Tibial nerve (tissue), 3 donors: ENCODE measurements around the gene MYOCOS.

Experiments
- POLR2A ChIP-seq, 2 donors: fragments of 450-650 bp; IDR thresholded peaks; one replicate each; pipeline ENCODE4 v1.6.1; 2017; ENCODE audit warnings: antibody characterized with exemption in 2 of 2, mild to moderate bottlenecking in 2 of 2, moderate library complexity in 2 of 2
- TF ChIP-seq, protein P1 (sequence below), 5 experiments: fragments of 200-600 bp in 3 of 5; fragments of 450-650 bp in 2 of 5; sonication (generic) in 3 of 5; IDR thresholded peaks; one replicate each; pipeline ENCODE4 v1.5.1; 2016 to 2019; ENCODE audit warnings: antibody characterized with exemption in 5 of 5, mild to moderate bottlenecking in 3 of 5, moderate library complexity in 2 of 5

DNA sequence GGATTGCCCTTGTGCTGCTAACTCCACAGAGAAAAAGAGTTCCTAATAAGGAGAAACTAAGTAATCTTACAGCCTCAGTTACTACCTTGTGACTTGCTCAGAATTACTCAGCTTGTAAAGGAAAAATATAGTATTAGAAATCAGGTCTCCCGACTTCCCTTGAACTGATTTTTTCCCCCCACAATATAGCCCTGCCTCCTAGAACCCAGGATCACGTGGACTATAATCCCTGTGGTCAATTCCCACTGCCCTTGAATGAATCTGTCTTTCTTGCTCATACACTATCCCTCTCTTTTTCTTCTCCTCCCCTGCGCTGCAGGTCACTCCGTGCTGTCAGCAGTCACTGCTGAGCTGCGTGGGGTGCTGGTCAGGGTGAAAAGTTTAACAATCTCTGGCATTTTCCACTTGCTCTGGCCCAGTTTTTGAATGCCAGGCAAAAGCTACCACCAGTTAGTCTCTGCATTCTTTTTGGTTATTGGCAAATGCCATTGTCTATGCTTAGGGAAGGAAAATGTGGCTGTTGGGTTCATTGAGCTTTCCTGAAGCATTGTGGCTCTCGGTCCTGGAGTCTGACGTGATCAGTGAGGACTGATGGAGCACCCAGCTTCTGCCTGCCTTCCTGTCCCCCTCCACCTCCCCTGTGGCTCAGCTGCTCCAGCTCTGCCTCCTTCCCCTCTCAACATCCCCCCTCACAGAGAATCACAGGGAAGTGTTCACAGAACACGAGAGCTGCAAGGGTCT, 32.3 kb downstream of the MYOCOS start:
- TF ChIP-seq, protein P1, sequence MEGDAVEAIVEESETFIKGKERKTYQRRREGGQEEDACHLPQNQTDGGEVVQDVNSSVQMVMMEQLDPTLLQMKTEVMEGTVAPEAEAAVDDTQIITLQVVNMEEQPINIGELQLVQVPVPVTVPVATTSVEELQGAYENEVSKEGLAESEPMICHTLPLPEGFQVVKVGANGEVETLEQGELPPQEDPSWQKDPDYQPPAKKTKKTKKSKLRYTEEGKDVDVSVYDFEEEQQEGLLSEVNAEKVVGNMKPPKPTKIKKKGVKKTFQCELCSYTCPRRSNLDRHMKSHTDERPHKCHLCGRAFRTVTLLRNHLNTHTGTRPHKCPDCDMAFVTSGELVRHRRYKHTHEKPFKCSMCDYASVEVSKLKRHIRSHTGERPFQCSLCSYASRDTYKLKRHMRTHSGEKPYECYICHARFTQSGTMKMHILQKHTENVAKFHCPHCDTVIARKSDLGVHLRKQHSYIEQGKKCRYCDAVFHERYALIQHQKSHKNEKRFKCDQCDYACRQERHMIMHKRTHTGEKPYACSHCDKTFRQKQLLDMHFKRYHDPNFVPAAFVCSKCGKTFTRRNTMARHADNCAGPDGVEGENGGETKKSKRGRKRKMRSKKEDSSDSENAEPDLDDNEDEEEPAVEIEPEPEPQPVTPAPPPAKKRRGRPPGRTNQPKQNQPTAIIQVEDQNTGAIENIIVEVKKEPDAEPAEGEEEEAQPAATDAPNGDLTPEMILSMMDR (IDR thresholded peaks at IDR 0.05): no peak
- no peak for TF ChIP-seq POLR2A (IDR thresholded peaks at IDR 0.05)
